ENCODE measurements around the gene AUTS2.

The AUTS2 gene

DNA sequence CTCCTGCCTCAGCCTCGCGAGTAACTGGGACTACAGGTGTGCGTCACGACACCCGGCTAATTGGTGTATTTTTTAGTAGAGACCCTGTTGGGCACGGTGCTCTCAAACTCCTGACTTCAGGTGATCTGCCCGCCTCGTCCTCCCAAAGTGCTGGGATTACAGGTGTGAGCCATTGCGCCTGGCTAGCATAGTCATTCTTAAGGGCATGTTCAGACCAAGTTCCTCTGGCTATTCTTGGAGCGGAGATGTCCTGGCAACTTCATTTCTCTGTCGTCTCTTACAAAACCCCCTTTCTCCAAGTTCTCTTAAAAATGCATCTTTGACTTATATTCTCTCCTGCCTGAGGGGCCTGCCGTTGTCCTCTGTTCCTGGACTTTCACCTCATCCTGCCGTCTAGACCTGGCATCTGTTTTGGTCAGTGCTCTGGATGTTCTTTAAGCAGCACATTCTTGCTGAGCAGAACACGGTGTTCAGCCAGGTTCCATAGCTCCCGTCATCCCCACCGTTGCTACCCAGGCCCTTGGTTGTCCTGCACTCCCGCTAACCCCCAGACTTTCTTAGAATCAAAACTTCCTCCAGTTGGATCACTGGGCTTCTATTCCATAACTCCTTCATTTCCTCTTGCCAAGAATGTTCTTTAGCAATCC, 1023.8 kb downstream of the AUTS2 start:
- TF ChIP-seq TAF1 (IDR thresholded peaks at IDR 0.05; ENCODE audit: borderline replicate concordance, low read depth, low read length) = no peak
- TF ChIP-seq POLR2AphosphoS5 (IDR thresholded peaks at IDR 0.05; ENCODE audit: low read depth, low read length) = no peak
- no peak for DNase-seq (ENCODE audit: insufficient read length)

DNA sequence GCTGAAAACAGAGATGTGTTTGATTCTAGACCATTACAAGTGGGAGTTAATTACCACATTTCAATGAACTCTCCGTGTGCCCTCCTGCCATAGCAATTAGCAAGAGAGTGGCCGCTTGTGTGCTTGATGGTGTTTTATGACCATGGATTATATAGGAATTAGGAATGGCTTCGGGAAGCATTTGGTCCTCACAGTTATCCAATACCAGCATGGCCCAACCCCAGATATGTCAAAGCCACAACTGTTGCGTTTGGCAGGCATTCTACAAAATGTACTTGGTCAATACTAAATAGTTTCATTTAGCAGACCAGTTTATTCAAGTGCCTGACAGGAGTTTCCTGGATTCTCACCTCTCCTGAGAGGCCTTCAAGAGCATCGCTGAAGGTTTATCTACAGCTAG, 1024.7 kb downstream of the AUTS2 start:
- no peak for FAIRE-seq
- no peak for DNase-seq (ENCODE audit: insufficient read length)
- TF ChIP-seq POLR2AphosphoS5 (IDR thresholded peaks at IDR 0.05; ENCODE audit: low read depth, low read length) (no peak), POLR2A (IDR thresholded peaks at IDR 0.05; ENCODE audit: low read depth, low read length) (no peak), TAF1 (IDR thresholded peaks at IDR 0.05; ENCODE audit: borderline replicate concordance, low read depth, low read length) (no peak)

More for the DNA sequence above, 1023.8 kb downstream of the AUTS2 start:
- FAIRE-seq = no peak

DNA sequence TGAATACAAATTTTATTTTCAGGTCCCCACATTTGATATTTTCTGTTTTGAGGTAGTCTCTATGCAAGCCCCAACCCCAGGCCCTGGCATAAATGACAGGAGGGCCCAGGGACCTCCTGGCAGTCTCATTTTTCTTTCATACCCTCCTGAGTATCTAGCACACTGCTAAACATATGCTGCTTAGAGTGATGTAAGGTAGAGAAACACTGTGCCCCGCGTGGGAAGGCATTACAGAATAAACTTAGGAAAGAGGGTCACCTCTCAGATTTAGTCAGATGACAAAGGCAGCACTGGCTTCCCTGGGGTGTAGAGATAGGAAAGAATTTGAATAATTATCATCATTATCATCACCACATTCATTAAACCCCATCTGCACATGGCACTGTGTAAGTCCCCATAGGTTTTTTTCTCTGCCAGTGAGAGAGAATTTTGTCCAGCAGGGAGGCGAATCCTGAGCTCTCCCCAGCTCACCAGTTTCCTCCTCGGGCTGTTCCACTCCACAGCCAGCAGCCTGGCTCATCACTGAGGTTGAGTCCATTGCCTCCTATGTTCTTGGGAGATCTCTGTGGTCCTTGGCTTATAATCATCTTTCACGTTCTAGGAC, 1026.3 kb downstream of the AUTS2 start:
- FAIRE-seq = no peak
- TF ChIP-seq TAF1 (IDR thresholded peaks at IDR 0.05; ENCODE audit: borderline replicate concordance, low read depth, low read length) = no peak
- TF ChIP-seq POLR2A (IDR thresholded peaks at IDR 0.05; ENCODE audit: low read depth, low read length) = no peak
- TF ChIP-seq POLR2AphosphoS5 (IDR thresholded peaks at IDR 0.05; ENCODE audit: low read depth, low read length) = no peak
- DNase-seq (ENCODE audit: insufficient read length) = no peak

DNA sequence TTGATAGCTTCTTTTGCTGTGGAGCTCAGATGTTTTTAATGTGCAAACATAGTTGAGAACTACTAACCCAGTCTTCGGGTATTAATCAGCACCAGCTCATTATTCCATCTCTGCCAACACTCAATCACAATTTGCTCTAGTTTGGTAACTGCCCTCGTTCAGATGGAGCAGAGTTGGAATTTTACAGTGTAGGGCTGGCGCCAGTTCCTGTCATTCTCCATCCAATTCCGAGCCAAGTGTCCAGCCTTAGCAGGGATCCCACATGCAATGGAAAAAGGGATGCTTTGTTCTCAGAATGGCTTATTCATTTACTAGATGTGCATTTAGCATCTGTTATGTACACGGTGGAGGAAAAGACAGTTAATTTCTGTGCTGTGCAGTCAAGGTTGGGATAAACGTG, 1029.2 kb downstream of the AUTS2 start:
- no peak for TF ChIP-seq TAF1 (IDR thresholded peaks at IDR 0.05; ENCODE audit: borderline replicate concordance, low read depth, low read length)
- no peak for TF ChIP-seq POLR2A (IDR thresholded peaks at IDR 0.05; ENCODE audit: low read depth, low read length)
- TF ChIP-seq POLR2AphosphoS5 (IDR thresholded peaks at IDR 0.05; ENCODE audit: low read depth, low read length) = no peak
- DNase-seq (ENCODE audit: insufficient read length) = no peak
- FAIRE-seq = no peak

DNA sequence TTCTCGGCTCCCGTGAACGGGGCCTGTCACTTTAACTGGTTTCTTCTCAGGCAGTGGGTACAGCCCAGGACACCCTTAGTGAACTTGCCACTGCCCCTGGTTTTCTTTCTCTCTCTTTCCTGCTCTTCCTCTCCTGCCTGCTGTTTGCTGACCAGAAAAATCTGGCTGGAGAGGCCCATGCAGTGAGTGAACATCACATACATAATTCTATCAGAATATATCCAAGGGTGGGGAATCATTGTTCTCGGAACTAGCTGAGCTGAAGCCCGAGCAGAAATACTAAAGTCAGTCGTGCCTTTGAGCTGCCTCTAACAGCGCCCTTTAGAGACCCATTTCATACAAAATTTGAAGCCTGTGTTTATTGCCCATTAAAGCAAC, 1032.2 kb downstream of the AUTS2 start:
- TF ChIP-seq POLR2AphosphoS5 (IDR thresholded peaks at IDR 0.05; ENCODE audit: low read depth, low read length) = no peak
- no peak for TF ChIP-seq TAF1 (IDR thresholded peaks at IDR 0.05; ENCODE audit: borderline replicate concordance, low read depth, low read length)
- DNase-seq (ENCODE audit: insufficient read length) = no peak
- FAIRE-seq = no peak

DNA sequence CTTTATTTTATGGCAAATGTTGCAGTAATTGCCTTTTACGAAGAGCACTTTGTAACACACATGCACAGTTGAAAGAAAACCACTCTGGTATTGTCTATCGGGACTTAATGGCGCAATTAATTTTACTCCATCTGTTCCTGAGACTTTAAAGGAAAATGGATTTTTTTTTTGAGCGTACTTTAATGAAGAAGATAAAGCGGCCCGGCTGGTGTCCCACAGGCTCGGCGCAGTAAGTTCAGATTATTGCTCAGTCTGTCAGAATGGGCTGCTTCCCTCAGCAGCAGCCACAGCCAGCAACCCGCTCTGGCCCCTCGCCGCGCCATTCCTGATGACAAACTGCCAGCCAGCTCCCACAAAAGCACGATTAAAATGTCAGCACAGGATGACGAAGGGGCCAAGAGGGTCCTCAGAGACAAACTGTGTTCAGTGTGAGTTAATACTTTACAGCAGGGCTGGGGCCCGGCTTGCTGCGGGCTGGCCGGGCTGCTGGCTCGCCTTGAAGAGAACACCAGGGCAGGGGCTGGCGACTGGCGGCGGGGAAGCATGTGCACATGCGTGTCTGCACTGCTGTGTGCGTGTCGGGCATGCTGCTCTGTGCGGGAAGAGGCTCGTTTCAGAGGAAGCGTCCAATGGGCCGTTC, 1032.7 kb downstream of the AUTS2 start:
- FAIRE-seq = no peak
- TF ChIP-seq POLR2AphosphoS5 (IDR thresholded peaks at IDR 0.05; ENCODE audit: low read depth, low read length) (no peak), POLR2A (IDR thresholded peaks at IDR 0.05; ENCODE audit: low read depth, low read length) (no peak), TAF1 (IDR thresholded peaks at IDR 0.05; ENCODE audit: borderline replicate concordance, low read depth, low read length) (no peak)
- DNase-seq (ENCODE audit: insufficient read length) = no peak

DNA sequence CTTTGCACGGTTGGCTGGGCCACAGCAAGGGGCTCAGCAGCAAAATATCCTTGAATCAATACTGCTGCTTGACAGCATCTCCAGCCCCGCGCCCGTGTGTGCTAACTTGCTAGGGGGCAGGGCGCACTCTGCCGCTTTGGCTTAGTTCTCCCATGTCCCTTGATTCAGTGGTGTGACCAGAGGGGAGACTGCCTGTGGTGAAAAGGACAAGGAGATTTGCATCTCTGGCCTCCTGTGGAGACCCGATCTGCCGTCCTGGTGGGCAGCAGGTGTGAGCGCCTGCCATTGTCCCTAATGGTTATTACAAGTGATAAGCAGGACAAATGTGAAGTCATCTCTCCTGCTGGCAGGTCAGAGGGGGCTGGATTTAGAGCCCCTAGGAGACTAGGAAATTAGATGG, 1033.4 kb downstream of the AUTS2 start:
- DNase-seq (ENCODE audit: insufficient read length) (no peak), FAIRE-seq (no peak)
- TF ChIP-seq TAF1 (IDR thresholded peaks at IDR 0.05; ENCODE audit: borderline replicate concordance, low read depth, low read length) = no peak
- TF ChIP-seq POLR2A (IDR thresholded peaks at IDR 0.05; ENCODE audit: low read depth, low read length) = no peak
- TF ChIP-seq POLR2AphosphoS5 (IDR thresholded peaks at IDR 0.05; ENCODE audit: low read depth, low read length) = no peak

DNA sequence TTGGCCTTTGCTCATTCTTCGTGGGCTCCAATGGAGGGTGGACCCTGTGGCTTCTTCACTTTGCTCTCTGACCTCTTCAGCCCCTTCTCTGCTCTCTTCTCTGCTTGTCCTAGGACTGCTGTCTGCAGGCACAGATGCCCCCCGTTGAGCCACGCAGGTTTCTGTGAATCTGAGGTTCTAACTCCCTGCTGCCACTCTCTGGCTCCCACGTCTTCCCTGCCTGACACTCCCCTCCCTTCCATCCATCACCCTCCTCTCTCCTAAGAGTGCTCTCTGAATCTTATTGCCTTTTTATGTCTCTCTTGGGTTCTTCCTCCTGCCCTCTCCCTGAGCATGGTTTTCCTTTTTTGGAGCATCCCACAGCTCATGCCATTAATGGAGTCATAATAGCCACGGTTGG, 1034.1 kb downstream of the AUTS2 start:
- DNase-seq (ENCODE audit: insufficient read length) = no peak
- FAIRE-seq = no peak
- TF ChIP-seq POLR2AphosphoS5 (IDR thresholded peaks at IDR 0.05; ENCODE audit: low read depth, low read length) = no peak
- no peak for TF ChIP-seq POLR2A (IDR thresholded peaks at IDR 0.05; ENCODE audit: low read depth, low read length)
- TF ChIP-seq TAF1 (IDR thresholded peaks at IDR 0.05; ENCODE audit: borderline replicate concordance, low read depth, low read length) = no peak

- no peak for TF ChIP-seq POLR2AphosphoS5 (IDR thresholded peaks at IDR 0.05; ENCODE audit: low read depth, low read length)
- no peak for TF ChIP-seq TAF1 (IDR thresholded peaks at IDR 0.05; ENCODE audit: borderline replicate concordance, low read depth, low read length)
- TF ChIP-seq POLR2A (IDR thresholded peaks at IDR 0.05; ENCODE audit: low read depth, low read length) = no peak
- DNase-seq (ENCODE audit: insufficient read length) = no peak
- FAIRE-seq = no peak
These were observed 1035.8 kb downstream of the AUTS2 start for GRCh38 chr7:70634071-70634470.

- no peak for DNase-seq (ENCODE audit: insufficient read length)
- no peak for FAIRE-seq
- no peak for TF ChIP-seq POLR2AphosphoS5 (IDR thresholded peaks at IDR 0.05; ENCODE audit: low read depth, low read length)
- no peak for TF ChIP-seq POLR2A (IDR thresholded peaks at IDR 0.05; ENCODE audit: low read depth, low read length)
- TF ChIP-seq TAF1 (IDR thresholded peaks at IDR 0.05; ENCODE audit: borderline replicate concordance, low read depth, low read length) = no peak
These were observed 1036.4 kb downstream of the AUTS2 start for GRCh38 chr7:70634610-70635068.

GRCh38 chr7:70635633-70636032, 1037.4 kb downstream of the AUTS2 start:
- no peak for DNase-seq (ENCODE audit: insufficient read length)
- TF ChIP-seq POLR2AphosphoS5 (IDR thresholded peaks at IDR 0.05; ENCODE audit: low read depth, low read length) (no peak), TAF1 (IDR thresholded peaks at IDR 0.05; ENCODE audit: borderline replicate concordance, low read depth, low read length) (no peak), POLR2A (IDR thresholded peaks at IDR 0.05; ENCODE audit: low read depth, low read length) (no peak)
- FAIRE-seq = no peak

GRCh38 chr7:70636169-70636568, 1037.9 kb downstream of the AUTS2 start:
- no peak for FAIRE-seq
- no peak for TF ChIP-seq POLR2A (IDR thresholded peaks at IDR 0.05; ENCODE audit: low read depth, low read length)
- TF ChIP-seq TAF1 (IDR thresholded peaks at IDR 0.05; ENCODE audit: borderline replicate concordance, low read depth, low read length) = no peak
- TF ChIP-seq POLR2AphosphoS5 (IDR thresholded peaks at IDR 0.05; ENCODE audit: low read depth, low read length) = no peak

More at GRCh38 chr7:70636169-70636568, 1037.9 kb downstream of the AUTS2 start:
- DNase-seq (ENCODE audit: insufficient read length) = no peak
